ENCODE data around the gene TSPAN4. TPM values are rescaled to one million over a fixed set of nuclear protein-coding genes. Genes with fewer than 3 reads are reported as not detected.
A peak's percentile ranks its signal among the peaks of the same experiment; 100 is the strongest.

TSPAN4 gene
- total RNA-seq, 2 donors from 2014 or later = 11.7 to 20.2 TPM

- no peak for ATAC-seq
- DNase-seq = peak; percentile 78 to 89
- intact Hi-C loops (cut with DNase I, micrococcal nuclease) = no loop called here
Measured at GRCh38 chr11:843818-844692, 1.4 kb downstream of the TSPAN4 start.

GRCh38 chr11:844693-845644, 2.3 kb downstream of the TSPAN4 start:
- DNase-seq = peak; percentile 73 to 88
- intact Hi-C loops (cut with DNase I, micrococcal nuclease) = no loop called here
- peak; percentile 1 for ATAC-seq

- ATAC-seq = no peak
Measured at GRCh38 chr11:845872-846495, 3.3 kb downstream of the TSPAN4 start.

GRCh38 chr11:846496-847098, 3.9 kb downstream of the TSPAN4 start:
- DNase-seq (no peak), ATAC-seq (no peak)
- intact Hi-C loops (cut with DNase I, micrococcal nuclease) = no loop called here

More at GRCh38 chr11:845872-846495, 3.3 kb downstream of the TSPAN4 start:
- no peak for DNase-seq
- intact Hi-C loops (cut with DNase I, micrococcal nuclease) = no loop called here

- intact Hi-C loops (cut with DNase I, micrococcal nuclease) = no loop called here
- ATAC-seq (no peak), DNase-seq (no peak)
Measured at GRCh38 chr11:847876-848275, 5.2 kb downstream of the TSPAN4 start.

- intact Hi-C loops (cut with DNase I, micrococcal nuclease) = no loop called here
- ATAC-seq (peak; percentile 57), DNase-seq (peak in 1 of 2 donors; percentile 66)
Measured at GRCh38 chr11:848380-848931, 5.8 kb downstream of the TSPAN4 start.

GRCh38 chr11:849104-849824, 6.6 kb downstream of the TSPAN4 start:
- intact Hi-C loops (cut with DNase I, micrococcal nuclease) = no loop called here
- DNase-seq (peak in 1 of 2 donors; percentile 47), ATAC-seq (no peak)

- DNase-seq (no peak), ATAC-seq (no peak)
- intact Hi-C loops (cut with DNase I, micrococcal nuclease) = loop anchor here in 1 of 2 donors (10.0 kb wide), 1 partner anchor 195 kb away; no protein-coding TSS in a partner anchor
Measured at GRCh38 chr11:849951-850774, 7.5 kb downstream of the TSPAN4 start.

- DNase-seq = no peak
- no peak for ATAC-seq
- intact Hi-C loops (cut with DNase I, micrococcal nuclease) = loop anchor here in 1 of 2 donors (10.0 kb wide), 1 partner anchor 194 kb away; no protein-coding TSS in a partner anchor
Measured at GRCh38 chr11:850775-851763, 8.4 kb downstream of the TSPAN4 start.

GRCh38 chr11:852762-853161, 10.1 kb downstream of the TSPAN4 start:
- DNase-seq = no peak
- intact Hi-C loops (cut with DNase I, micrococcal nuclease) = loop anchor here in 1 of 2 donors (10.0 kb wide), 1 partner anchor 192 kb away; no protein-coding TSS in a partner anchor
- no peak for ATAC-seq

- DNase-seq (no peak), ATAC-seq (no peak)
- intact Hi-C loops (cut with DNase I, micrococcal nuclease) = loop anchor here in 1 of 2 donors (10.0 kb wide), 1 partner anchor 191 kb away; no protein-coding TSS in a partner anchor
Measured at GRCh38 chr11:853682-854448, 11.2 kb downstream of the TSPAN4 start.

GRCh38 chr11:854601-855329, 12.1 kb downstream of the TSPAN4 start:
- DNase-seq (no peak), ATAC-seq (no peak)
- intact Hi-C loops (cut with DNase I, micrococcal nuclease) = loop anchor here in 1 of 2 donors (10.0 kb wide), 1 partner anchor 190 kb away; no protein-coding TSS in a partner anchor

- ATAC-seq = no peak
- no peak for DNase-seq
- intact Hi-C loops (cut with DNase I, micrococcal nuclease) = loop anchor here in 1 of 2 donors (10.0 kb wide), 1 partner anchor 189 kb away; no protein-coding TSS in a partner anchor
Measured at GRCh38 chr11:855330-855674, 12.7 kb downstream of the TSPAN4 start.

- intact Hi-C loops (cut with DNase I, micrococcal nuclease) = loop anchor here in 1 of 2 donors (10.0 kb wide), 1 partner anchor 189 kb away; no protein-coding TSS in a partner anchor
- no peak for DNase-seq
- ATAC-seq = no peak
Measured at GRCh38 chr11:855796-856195, 13.1 kb downstream of the TSPAN4 start.
